ENCODE data around the gene PTCD2. TPM values are rescaled to one million over a fixed set of nuclear protein-coding genes. Genes with fewer than 3 reads are reported as not detected.

Gene PTCD2
- total RNA-seq, 1 experiment from 2014 or later, result 13.0 TPM

GRCh38 chr5:72394688-72395087 is 74.5 kb downstream of the PTCD2 start:
- ATAC-seq (no peak; the same call in 1 of the 2 replicates), DNase-seq (ENCODE audit: low spot score) (no peak)
- no peak for TF ChIP-seq ETV6 (CRISPR knock-in tag; IDR thresholded peaks at IDR 0.05)
- TF ChIP-seq HMGXB4 (CRISPR knock-in tag; IDR thresholded peaks at IDR 0.05), result no peak
- no peak for TF ChIP-seq KAT7 (CRISPR knock-in tag; IDR thresholded peaks at IDR 0.05; ENCODE audit: borderline replicate concordance)
- no peak for TF ChIP-seq ZNF532 (CRISPR knock-in tag; IDR thresholded peaks at IDR 0.05; ENCODE audit: borderline replicate concordance)
- TF ChIP-seq ZNF219 (CRISPR knock-in tag; IDR thresholded peaks at IDR 0.05; ENCODE audit: borderline replicate concordance), result no peak
- TF ChIP-seq PREB (CRISPR knock-in tag; IDR thresholded peaks at IDR 0.05; ENCODE audit: borderline replicate concordance), result no peak
- no peak for TF ChIP-seq JUN (CRISPR knock-in tag; IDR thresholded peaks at IDR 0.05)
- TF ChIP-seq CREM (CRISPR knock-in tag; IDR thresholded peaks at IDR 0.05), result no peak
- TF ChIP-seq USF1 (CRISPR knock-in tag; IDR thresholded peaks at IDR 0.05), result no peak
- TF ChIP-seq ZNF425 (CRISPR knock-in tag; conservative IDR thresholded peaks at IDR 0.05), result no peak
- TF ChIP-seq EMX1 (CRISPR knock-in tag; IDR thresholded peaks at IDR 0.05), result no peak
- no peak for TF ChIP-seq ZNF423 (CRISPR knock-in tag; IDR thresholded peaks at IDR 0.05)
- no peak for TF ChIP-seq ZNF138 (CRISPR knock-in tag; conservative IDR thresholded peaks at IDR 0.05)
- no peak for TF ChIP-seq FOXP4 (CRISPR knock-in tag; IDR thresholded peaks at IDR 0.05)
- TF ChIP-seq SMAD4 (CRISPR knock-in tag; IDR thresholded peaks at IDR 0.05), result no peak
- no peak for TF ChIP-seq GRHL2 (CRISPR knock-in tag; IDR thresholded peaks at IDR 0.05; ENCODE audit: insufficient replicate concordance, severe bottlenecking)
- TF ChIP-seq ZNF263 (CRISPR knock-in tag; IDR thresholded peaks at IDR 0.05; ENCODE audit: low read depth), result no peak
- TF ChIP-seq IRF2 (CRISPR knock-in tag; IDR thresholded peaks at IDR 0.05; ENCODE audit: borderline replicate concordance, low read depth), result no peak
- Mint-ChIP-seq H3K27ac (no peak overlapping the region), H3K9me3 (no peaks in the 10 kb centered on the region), H3K36me3 (no peaks in the 10 kb centered on the region), H3K4me1 (peaks cover 12% of the 10 kb centered on the region), H3K27me3 (ENCODE audit: low read depth) (no peaks in the 10 kb centered on the region), H3K4me3 (no peak overlapping the region)
- ChIA-PET CTCF (interaction anchor here (1.5 kb wide), 1 partner anchor 28 kb away, joined by 3 read pairs; no protein-coding TSS in a partner anchor), POLR2A (interaction anchor here (0.5 kb wide), 1 partner anchor 624 kb away, joined by 3 read pairs; no protein-coding TSS in a partner anchor)
